Transverse colon (tissue), 3 donors: ENCODE data around the gene CHRNB1.

Experiments used
- CTCF ChIP-seq, 5 experiments: fragments of 200-600 bp in 3 of 5; fragments of 450-650 bp in 2 of 5; sonication (generic) in 3 of 5; IDR thresholded peaks; 1 replicate in 2 of 5; 2 replicates in 3 of 5; pipeline ENCODE4 v1.5.1; 2016 to 2017; ENCODE audit warnings: antibody characterized with exemption in 5 of 5, inconsistent platforms in 3 of 5, mild to moderate bottlenecking in 2 of 5, moderate library complexity in 1 of 5
- POLR2A ChIP-seq: fragments of 450-650 bp; IDR thresholded peaks from one replicate; pipeline ENCODE4 v1.6.1; 2016; ENCODE audit warnings: antibody characterized with exemption, mild to moderate bottlenecking, moderate library complexity

GRCh38 chr17:7493941-7494340 lies 49.1 kb downstream of the CHRNB1 start:
- TF ChIP-seq POLR2A = no peak
- no peak for TF ChIP-seq CTCF (IDR thresholded peaks at IDR 0.05)
